ENCODE results near the gene EFCAB12. TPM values are rescaled to one million over a fixed set of nuclear protein-coding genes. Genes with fewer than 3 reads are reported as not detected.
A peak's percentile ranks its signal among the peaks of the same experiment; 100 is the strongest.

Gene EFCAB12
- total RNA-seq, 1 donor from 2014 or later: 0.61 TPM

- Mint-ChIP-seq H3K36me3 (ENCODE audit: unreplicated experiment) (no peaks in the 10 kb centered on the region), H3K4me1 (ENCODE audit: low read depth, unreplicated experiment) (no peaks in the 10 kb centered on the region), H3K27ac (ENCODE audit: unreplicated experiment) (no peak overlapping the region), H3K9me3 (ENCODE audit: unreplicated experiment) (no peaks in the 10 kb centered on the region), H3K27me3 (ENCODE audit: unreplicated experiment) (no peaks in the 10 kb centered on the region), H3K4me3 (ENCODE audit: unreplicated experiment) (no peak overlapping the region)
- no peak for TF ChIP-seq CTCF (IDR thresholded peaks at IDR 0.05; ENCODE audit: partially characterized antibody, unreplicated experiment)
- no peak for DNase-seq
Observed at GRCh38 chr3:129463094-129463493, 34.7 kb upstream of the EFCAB12 start.

- no peak overlapping the region for H3K4me3 Mint-ChIP-seq (ENCODE audit: unreplicated experiment)
- no peaks in the 10 kb centered on the region for H3K36me3 Mint-ChIP-seq (ENCODE audit: unreplicated experiment)
- H3K4me1 Mint-ChIP-seq (ENCODE audit: low read depth, unreplicated experiment): peaks cover under 1% of the 10 kb centered on the region
- TF ChIP-seq CTCF (IDR thresholded peaks at IDR 0.05; ENCODE audit: partially characterized antibody, unreplicated experiment): no peak
- no peak overlapping the region for H3K27ac Mint-ChIP-seq (ENCODE audit: unreplicated experiment)
- H3K9me3 Mint-ChIP-seq (ENCODE audit: unreplicated experiment): no peaks in the 10 kb centered on the region
- no peak for DNase-seq
- H3K27me3 Mint-ChIP-seq (ENCODE audit: unreplicated experiment): no peaks in the 10 kb centered on the region
Observed at GRCh38 chr3:129462361-129462968, 34.0 kb upstream of the EFCAB12 start.

GRCh38 chr3:129461461-129462146 lies 33.2 kb upstream of the EFCAB12 start:
- Mint-ChIP-seq H3K9me3 (ENCODE audit: unreplicated experiment) (no peaks in the 10 kb centered on the region), H3K27me3 (ENCODE audit: unreplicated experiment) (no peaks in the 10 kb centered on the region), H3K4me1 (ENCODE audit: low read depth, unreplicated experiment) (peaks cover 4% of the 10 kb centered on the region), H3K4me3 (ENCODE audit: unreplicated experiment) (no peak overlapping the region), H3K36me3 (ENCODE audit: unreplicated experiment) (no peaks in the 10 kb centered on the region), H3K27ac (ENCODE audit: unreplicated experiment) (peak overlapping the region; percentile 50)
- no peak for DNase-seq
- TF ChIP-seq CTCF (IDR thresholded peaks at IDR 0.05; ENCODE audit: partially characterized antibody, unreplicated experiment): no peak

- H3K4me1 Mint-ChIP-seq (ENCODE audit: low read depth, unreplicated experiment): peaks cover 4% of the 10 kb centered on the region
- H3K4me3 Mint-ChIP-seq (ENCODE audit: unreplicated experiment): no peak overlapping the region
- no peaks in the 10 kb centered on the region for H3K27me3 Mint-ChIP-seq (ENCODE audit: unreplicated experiment)
- H3K9me3 Mint-ChIP-seq (ENCODE audit: unreplicated experiment): no peaks in the 10 kb centered on the region
- no peak for TF ChIP-seq CTCF (IDR thresholded peaks at IDR 0.05; ENCODE audit: partially characterized antibody, unreplicated experiment)
- no peak for DNase-seq
- H3K36me3 Mint-ChIP-seq (ENCODE audit: unreplicated experiment): no peaks in the 10 kb centered on the region
- no peak overlapping the region for H3K27ac Mint-ChIP-seq (ENCODE audit: unreplicated experiment)
Observed at GRCh38 chr3:129461022-129461421, 32.6 kb upstream of the EFCAB12 start.

GRCh38 chr3:129460572-129460971 lies 32.1 kb upstream of the EFCAB12 start:
- no peaks in the 10 kb centered on the region for H3K27me3 Mint-ChIP-seq (ENCODE audit: unreplicated experiment)
- H3K27ac Mint-ChIP-seq (ENCODE audit: unreplicated experiment): no peak overlapping the region

More at GRCh38 chr3:129460572-129460971, 32.1 kb upstream of the EFCAB12 start:
- no peaks in the 10 kb centered on the region for H3K9me3 Mint-ChIP-seq (ENCODE audit: unreplicated experiment)
- no peak overlapping the region for H3K4me3 Mint-ChIP-seq (ENCODE audit: unreplicated experiment)
- DNase-seq: no peak
- H3K36me3 Mint-ChIP-seq (ENCODE audit: unreplicated experiment): no peaks in the 10 kb centered on the region
- no peak for TF ChIP-seq CTCF (IDR thresholded peaks at IDR 0.05; ENCODE audit: partially characterized antibody, unreplicated experiment)
- peaks cover 4% of the 10 kb centered on the region for H3K4me1 Mint-ChIP-seq (ENCODE audit: low read depth, unreplicated experiment)

Measured in glutamatergic neuron (in vitro differentiated cells).